AG10803 (cell line): Measurements from ENCODE around the gene SCAPER.
"Not testable (repeated sequence)": the region's sequence is repeated elsewhere in the genome, so short reads cannot be mapped to it uniquely, and the experiment has no call there.

Experiments
- DNase-seq: peaks from one replicate; pipeline ENCODE4 v3.0.0; 2010; ENCODE audit warnings: low read depth
- H3K4me3 ChIP-seq: 2 replicates; pipeline ENCODE4 v1.5.1; 2011; ENCODE audit warnings: mild to moderate bottlenecking, low read length, control low read depth
- CTCF ChIP-seq: conservative IDR thresholded peaks from 2 replicates; pipeline ENCODE4 v1.5.1; 2011; ENCODE audit warnings: mild to moderate bottlenecking, low read length, control low read depth, inconsistent platforms

SCAPER gene

GRCh38 chr15:76298986-76299385 lies 606.2 kb downstream of the SCAPER start:
- TF ChIP-seq CTCF: no peak
- no peak overlapping the region for H3K4me3 ChIP-seq
- DNase-seq: no peak

- not testable (repeated sequence) for H3K4me3 ChIP-seq, DNase-seq
Measured at GRCh38 chr15:76297951-76298350, 607.2 kb downstream of the SCAPER start.
